ENCODE data around the gene ZNF784.
"Not testable (repeated sequence)": the region's sequence is repeated elsewhere in the genome, so short reads cannot be mapped to it uniquely, and the experiment has no call there.

The ZNF784 gene

DNA sequence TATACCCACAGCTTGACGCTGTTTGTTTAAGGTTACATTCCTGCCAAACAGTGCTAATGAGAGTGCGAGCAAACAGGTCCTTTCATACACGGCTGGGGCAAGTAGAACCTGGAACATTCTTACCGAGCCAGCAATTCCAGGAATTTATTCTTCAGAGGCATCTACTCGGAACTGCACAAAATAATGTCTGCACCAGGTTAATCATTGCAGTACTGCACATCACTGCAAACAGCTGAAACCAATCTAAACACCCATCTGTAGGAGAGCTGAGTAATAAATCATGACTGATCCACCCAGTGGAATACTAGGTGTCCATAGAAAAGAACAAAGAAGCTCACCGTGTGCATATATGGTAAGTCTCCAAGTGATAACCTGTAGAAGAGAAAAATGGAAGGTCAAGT lies 42.5 kb downstream of the ZNF784 start:
- peaks cover 13% of the 10 kb centered on the region for H3K79me2 ChIP-seq (ENCODE audit: control insufficient read depth, insufficient read depth, low read length, unreplicated experiment)
- H3K4me1 ChIP-seq (ENCODE audit: control insufficient read depth, insufficient read depth, low read length, unreplicated experiment): peaks cover 8% of the 10 kb centered on the region
- H3K4me3 ChIP-seq (ENCODE audit: low read depth, low read length): no peak overlapping the region
- no peak overlapping the region for H2AFZ ChIP-seq (ENCODE audit: low read length, unreplicated experiment)
- H3K27me3 ChIP-seq (ENCODE audit: insufficient read depth, low read length): no peaks in the 10 kb centered on the region; the same call in 1 of the 2 replicates
- H3K27ac ChIP-seq (ENCODE audit: low read depth, low read length): no peak overlapping the region
- H3K36me3 ChIP-seq (ENCODE audit: insufficient read depth, low read length): no peaks in the 10 kb centered on the region

DNA sequence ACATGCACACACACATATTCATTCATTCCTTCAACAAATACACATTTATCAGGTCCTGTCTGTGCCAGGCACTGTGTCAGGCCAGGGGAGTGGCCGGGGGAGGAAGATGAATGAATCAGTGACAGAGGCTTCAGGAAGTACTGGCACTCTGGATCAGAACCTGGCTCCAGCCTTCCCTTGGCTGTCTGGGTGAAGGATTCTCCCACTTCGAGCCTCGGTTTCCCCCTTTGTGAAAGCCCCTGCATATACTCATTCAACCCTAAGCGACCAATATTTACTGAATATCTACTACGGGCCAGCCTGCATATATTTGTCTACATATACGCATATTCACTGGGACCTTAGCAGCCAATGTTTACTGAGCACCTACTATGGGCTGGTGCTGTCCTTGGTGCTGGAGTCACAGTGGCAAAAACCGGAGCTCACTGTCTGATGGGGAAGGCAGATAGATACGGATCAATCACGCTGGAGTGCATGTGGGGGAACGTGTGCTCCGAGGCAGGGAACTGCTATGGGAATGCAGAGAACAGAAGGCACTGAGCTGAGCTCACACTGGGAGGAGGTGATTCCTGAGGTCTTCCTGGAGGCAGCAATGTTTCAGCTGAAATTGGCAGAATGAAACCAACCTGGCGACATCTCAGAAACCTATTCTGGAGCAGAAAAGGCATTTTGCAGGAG lies 43.1 kb downstream of the ZNF784 start:
- Histone ChIP-seq H3K27ac (ENCODE audit: low read depth, low read length) (no peak overlapping the region), H3K36me3 (ENCODE audit: insufficient read depth, low read length) (no peaks in the 10 kb centered on the region), H2AFZ (ENCODE audit: low read length, unreplicated experiment) (peak overlapping the region; percentile 82)

DNA sequence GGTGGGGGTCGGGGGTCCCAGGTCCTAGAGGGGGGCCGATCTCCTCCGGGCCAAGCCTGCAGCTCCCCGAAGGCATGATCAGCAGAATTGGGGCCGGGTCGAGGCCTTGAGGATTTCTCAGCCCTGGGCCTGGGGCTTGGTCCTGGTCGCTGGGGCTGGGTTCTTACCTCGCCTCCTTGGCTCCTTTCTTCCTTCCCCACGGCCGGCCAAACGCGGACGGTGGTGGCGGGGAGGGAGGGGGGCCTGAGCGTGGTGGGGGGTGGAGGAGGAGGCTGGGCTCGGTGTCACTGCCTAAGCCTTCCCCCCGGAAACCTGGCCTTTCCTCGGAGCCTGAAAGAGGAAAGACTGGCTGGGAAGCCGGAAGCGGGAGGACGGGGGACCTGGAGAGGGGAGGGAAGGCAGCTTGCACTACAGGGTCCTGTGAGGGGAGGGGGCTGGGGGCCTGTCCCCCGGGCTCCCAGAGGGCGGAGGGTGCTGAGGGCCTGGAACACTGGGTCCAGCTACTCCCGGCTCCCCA lies 43.7 kb downstream of the ZNF784 start, which contains the start of gene ZNF579:
TSS of gene ZNF579 (minus strand) at position 221 of the 517 bp plus-strand sequence. CDS start 1,209 bp downstream, outside the sequence.
- peak within 1 kb of the TSS; percentile 91 for H3K4me3 ChIP-seq (ENCODE audit: low read depth, low read length)
- H3K79me2 ChIP-seq (ENCODE audit: control insufficient read depth, insufficient read depth, low read length, unreplicated experiment): peaks cover 13% of the 10 kb centered on the region
- H3K27me3 ChIP-seq (ENCODE audit: insufficient read depth, low read length): no peaks in the 10 kb centered on the region; the same call in 1 of the 2 replicates
- H3K27ac ChIP-seq (ENCODE audit: low read depth, low read length): peak within 1 kb of the TSS; percentile 40
- no peaks in the 10 kb centered on the region for H3K36me3 ChIP-seq (ENCODE audit: insufficient read depth, low read length)
- H2AFZ ChIP-seq (ENCODE audit: low read length, unreplicated experiment): peak within 1 kb of the TSS; percentile 82
- H3K4me1 ChIP-seq (ENCODE audit: control insufficient read depth, insufficient read depth, low read length, unreplicated experiment): peaks cover 3% of the 10 kb centered on the region

More for the DNA sequence above, 43.1 kb downstream of the ZNF784 start:
- Histone ChIP-seq H3K79me2 (ENCODE audit: control insufficient read depth, insufficient read depth, low read length, unreplicated experiment) (peaks cover 13% of the 10 kb centered on the region), H3K27me3 (ENCODE audit: insufficient read depth, low read length) (no peaks in the 10 kb centered on the region; the same call in 1 of the 2 replicates), H3K4me1 (ENCODE audit: control insufficient read depth, insufficient read depth, low read length, unreplicated experiment) (peaks cover 8% of the 10 kb centered on the region), H3K4me3 (ENCODE audit: low read depth, low read length) (peak overlapping the region; percentile 91)

DNA sequence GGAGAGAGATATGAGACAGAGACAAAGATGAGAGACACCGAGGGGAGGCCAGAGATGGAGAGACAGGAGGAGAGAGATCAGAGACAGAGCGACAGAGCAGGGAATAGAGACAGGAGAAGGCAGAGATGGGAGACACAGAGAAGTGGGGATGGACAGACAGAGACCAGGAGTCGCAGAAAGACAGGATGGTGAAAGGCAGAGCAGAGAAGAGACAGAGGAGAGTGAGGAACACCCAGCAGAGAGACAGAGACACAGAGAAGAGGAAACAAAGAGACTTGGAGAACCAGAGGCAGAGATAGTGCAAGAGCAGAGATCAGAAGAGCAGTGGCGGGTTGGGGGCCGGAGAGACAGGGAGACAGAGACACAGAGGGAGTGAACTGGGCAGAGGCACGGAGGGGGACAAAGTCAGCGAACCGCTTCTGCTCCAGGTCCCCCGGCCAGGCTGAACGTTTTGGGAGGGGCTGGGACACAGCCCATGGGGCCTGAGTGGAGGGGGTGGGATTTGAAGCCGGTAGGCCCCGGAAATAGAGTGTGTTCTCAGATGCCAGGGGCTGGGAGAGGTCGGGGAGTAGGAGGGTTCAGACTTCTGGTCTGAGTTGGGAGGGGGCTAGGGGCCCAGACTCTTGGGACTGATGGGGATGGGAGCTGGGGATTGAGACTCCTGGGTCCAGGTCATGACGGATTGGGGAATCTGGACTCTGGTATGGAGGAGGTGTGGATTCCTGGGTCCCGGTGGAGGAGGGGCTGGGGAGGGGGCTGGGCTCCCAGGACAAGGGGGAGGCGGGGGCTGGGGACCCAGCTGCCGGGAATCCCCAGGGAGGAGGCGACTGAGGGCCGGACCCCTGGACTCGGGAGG lies 44.4 kb downstream of the ZNF784 start:
- H2AFZ ChIP-seq (ENCODE audit: low read length, unreplicated experiment): no peak overlapping the region
- H3K27ac ChIP-seq (ENCODE audit: low read depth, low read length): peak overlapping the region; percentile 40
- peak overlapping the region; percentile 91 for H3K4me3 ChIP-seq (ENCODE audit: low read depth, low read length)
- H3K36me3 ChIP-seq (ENCODE audit: insufficient read depth, low read length): no peaks in the 10 kb centered on the region
- no peaks in the 10 kb centered on the region for H3K4me1 ChIP-seq (ENCODE audit: control insufficient read depth, insufficient read depth, low read length, unreplicated experiment)
- H3K27me3 ChIP-seq (ENCODE audit: insufficient read depth, low read length): no peaks in the 10 kb centered on the region
- peaks cover 13% of the 10 kb centered on the region for H3K79me2 ChIP-seq (ENCODE audit: control insufficient read depth, insufficient read depth, low read length, unreplicated experiment)

DNA sequence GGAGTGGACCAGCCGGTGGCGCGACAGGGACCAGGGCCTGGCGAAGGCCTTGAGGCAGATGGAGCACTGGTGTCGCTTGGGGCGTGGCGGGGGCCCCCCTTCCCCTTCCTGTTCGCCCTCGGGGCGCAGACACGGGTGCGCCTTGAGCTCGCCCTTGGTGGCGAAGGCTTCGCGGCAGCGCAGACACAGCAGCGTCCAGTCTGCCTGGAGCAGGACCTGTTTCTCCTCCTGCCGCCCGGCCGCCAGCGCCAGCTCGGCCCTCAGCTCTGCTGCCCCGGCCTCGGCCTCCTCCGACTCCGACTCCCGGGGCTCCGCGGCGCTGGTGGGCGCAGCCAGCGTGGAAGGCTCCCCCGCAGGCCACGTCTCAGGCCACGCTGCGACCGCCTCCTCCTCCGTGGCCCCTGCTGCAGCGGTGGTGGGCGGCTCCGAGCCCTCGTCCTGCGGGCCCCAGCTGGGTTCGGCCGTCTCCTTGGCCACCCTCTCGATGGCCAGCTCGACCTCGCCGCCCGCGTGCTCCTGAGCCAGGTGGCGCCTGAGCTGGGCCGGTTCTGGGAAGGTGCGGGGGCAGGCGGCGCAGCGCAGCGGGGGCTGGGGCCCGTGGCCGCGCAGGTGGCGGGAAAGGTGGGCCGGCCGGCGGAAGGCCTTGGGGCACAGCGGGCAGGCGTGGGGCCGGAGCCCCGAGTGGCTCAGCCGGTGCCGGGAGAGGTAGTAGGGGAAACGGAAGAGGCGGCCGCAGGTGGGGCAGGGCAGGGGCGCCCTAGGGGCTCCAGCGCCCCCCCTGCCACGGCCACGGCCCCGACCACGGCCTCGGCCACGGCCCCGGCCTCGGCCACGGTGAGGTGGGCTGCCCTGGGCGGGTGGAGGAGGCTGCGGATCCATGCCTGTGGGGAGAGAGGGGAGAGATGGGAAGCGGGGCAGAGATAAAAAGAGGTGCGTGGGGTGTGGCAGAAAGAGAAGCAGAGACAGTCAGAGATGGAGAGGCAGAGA lies 45.3 kb downstream of the ZNF784 start:
- no peak overlapping the region for H3K27ac ChIP-seq (ENCODE audit: low read depth, low read length)
- peaks cover 13% of the 10 kb centered on the region for H3K79me2 ChIP-seq (ENCODE audit: control insufficient read depth, insufficient read depth, low read length, unreplicated experiment)
- no peaks in the 10 kb centered on the region for H3K4me1 ChIP-seq (ENCODE audit: control insufficient read depth, insufficient read depth, low read length, unreplicated experiment)
- no peaks in the 10 kb centered on the region for H3K27me3 ChIP-seq (ENCODE audit: insufficient read depth, low read length)
- no peak overlapping the region for H2AFZ ChIP-seq (ENCODE audit: low read length, unreplicated experiment)
- peak overlapping the region; percentile 91 for H3K4me3 ChIP-seq (ENCODE audit: low read depth, low read length)
- no peaks in the 10 kb centered on the region for H3K36me3 ChIP-seq (ENCODE audit: insufficient read depth, low read length)

DNA sequence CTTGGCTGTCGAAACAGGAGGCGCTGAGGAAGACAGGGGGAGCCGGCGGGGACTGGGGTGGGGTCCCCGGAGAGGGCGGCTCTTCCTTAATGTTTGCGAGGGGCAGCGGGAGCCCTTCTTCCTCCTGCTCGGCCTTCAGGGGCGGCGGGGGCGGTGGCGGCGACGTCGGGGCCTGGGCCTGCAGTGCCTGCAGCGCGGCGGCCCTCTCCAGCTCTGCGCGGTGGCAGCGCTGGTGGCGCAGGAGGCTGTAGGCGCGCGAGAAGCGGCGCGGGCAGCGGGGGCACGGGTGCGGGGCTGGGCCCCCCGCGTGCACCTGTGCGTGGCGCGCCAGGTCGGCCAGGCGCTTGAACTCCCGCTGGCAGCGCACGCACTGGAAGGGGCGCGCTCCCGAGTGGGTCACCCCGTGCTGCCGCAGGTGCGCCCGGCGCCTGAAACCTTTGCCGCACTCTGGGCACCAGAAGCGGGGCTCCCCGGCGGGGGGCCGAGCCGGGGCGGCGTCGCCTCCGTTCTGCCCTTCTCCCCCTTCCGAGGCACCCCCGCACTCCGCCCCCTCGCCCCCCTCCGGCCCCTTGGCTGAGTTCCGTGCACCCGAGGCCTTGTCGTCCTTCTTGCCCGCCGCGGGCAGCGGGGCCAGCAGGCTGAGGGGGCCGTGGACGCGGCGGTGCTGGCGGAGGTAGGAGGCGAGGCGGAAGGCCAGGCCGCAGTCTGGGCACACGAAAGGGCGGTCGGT lies 46.2 kb downstream of the ZNF784 start:
- Histone ChIP-seq H3K4me3 (ENCODE audit: low read depth, low read length) (no peak overlapping the region), H3K27me3 (ENCODE audit: insufficient read depth, low read length) (no peaks in the 10 kb centered on the region)

DNA sequence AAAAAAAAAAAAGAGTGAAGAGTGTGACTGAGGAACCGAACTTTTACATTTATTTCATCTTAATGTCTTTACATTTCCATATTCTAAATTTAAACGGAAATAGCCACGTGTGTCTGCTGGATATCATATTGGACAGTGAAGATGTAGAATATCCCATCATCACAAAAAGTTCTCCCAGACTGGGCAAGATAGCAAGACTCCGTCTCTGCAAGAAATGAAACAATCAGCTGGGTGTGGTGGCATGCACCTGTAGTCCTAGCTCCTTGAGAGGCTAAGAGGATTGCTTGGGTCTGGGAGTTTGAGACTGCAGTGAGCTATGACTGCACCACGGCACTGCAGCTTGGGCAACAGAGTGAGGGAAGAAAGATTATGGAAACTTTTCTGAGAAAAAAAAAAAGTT lies 47.6 kb downstream of the ZNF784 start:
- H3K27ac ChIP-seq (ENCODE audit: low read depth, low read length): no peak overlapping the region
- H3K79me2 ChIP-seq (ENCODE audit: control insufficient read depth, insufficient read depth, low read length, unreplicated experiment): peaks cover 13% of the 10 kb centered on the region
- no peaks in the 10 kb centered on the region for H3K27me3 ChIP-seq (ENCODE audit: insufficient read depth, low read length)
- H3K4me3 ChIP-seq (ENCODE audit: low read depth, low read length): no peak overlapping the region
- no peaks in the 10 kb centered on the region for H3K36me3 ChIP-seq (ENCODE audit: insufficient read depth, low read length)
- no peak overlapping the region for H2AFZ ChIP-seq (ENCODE audit: low read length, unreplicated experiment)
- no peaks in the 10 kb centered on the region for H3K4me1 ChIP-seq (ENCODE audit: control insufficient read depth, insufficient read depth, low read length, unreplicated experiment)

More for the DNA sequence above, 46.2 kb downstream of the ZNF784 start:
- H3K79me2 ChIP-seq (ENCODE audit: control insufficient read depth, insufficient read depth, low read length, unreplicated experiment): peaks cover 13% of the 10 kb centered on the region
- H3K4me1 ChIP-seq (ENCODE audit: control insufficient read depth, insufficient read depth, low read length, unreplicated experiment): no peaks in the 10 kb centered on the region
- no peak overlapping the region for H2AFZ ChIP-seq (ENCODE audit: low read length, unreplicated experiment)
- H3K36me3 ChIP-seq (ENCODE audit: insufficient read depth, low read length): no peaks in the 10 kb centered on the region
- no peak overlapping the region for H3K27ac ChIP-seq (ENCODE audit: low read depth, low read length)

DNA sequence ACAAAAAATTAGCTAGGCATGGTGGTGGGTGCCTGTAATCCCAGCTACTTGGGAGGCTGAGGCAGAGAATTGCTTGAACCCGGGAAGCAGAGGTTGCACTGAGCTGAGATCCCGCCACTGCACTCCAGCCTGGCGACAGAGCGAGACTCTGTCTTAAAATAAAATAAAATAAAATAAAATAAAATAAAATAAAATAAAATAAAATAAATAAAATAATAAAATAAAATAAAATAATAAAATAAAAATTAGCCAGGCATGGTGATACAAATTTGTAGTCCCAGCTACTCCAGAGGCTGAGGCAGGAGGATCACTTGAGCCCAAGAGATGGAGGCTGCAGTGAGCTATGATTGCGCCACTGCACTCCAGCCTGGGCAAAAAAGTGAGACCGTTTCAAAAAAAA lies 50.4 kb downstream of the ZNF784 start:
- not testable (repeated sequence) for H3K27ac ChIP-seq (ENCODE audit: low read depth, low read length); H3K4me3 ChIP-seq (ENCODE audit: low read depth, low read length); H3K79me2 ChIP-seq (ENCODE audit: control insufficient read depth, insufficient read depth, low read length, unreplicated experiment); H3K4me1 ChIP-seq (ENCODE audit: control insufficient read depth, insufficient read depth, low read length, unreplicated experiment); H3K27me3 ChIP-seq (ENCODE audit: insufficient read depth, low read length); H2AFZ ChIP-seq (ENCODE audit: low read length, unreplicated experiment); H3K36me3 ChIP-seq (ENCODE audit: insufficient read depth, low read length)
